HG03520 (cell line): ENCODE results near the gene STYXL1.
"Not testable (repeated sequence)": the region's sequence is repeated elsewhere in the genome, so short reads cannot be mapped to it uniquely, and the experiment has no call there.

ENCODE experiments used
- ATAC-seq: cut with Tn5 transposase; IDR thresholded peaks from one replicate; pipeline ENCODE4 v1.9.1; 2021; ENCODE audit warnings: mild to moderate bottlenecking, moderate library complexity; ENCODE audit not compliant: unreplicated experiment

Gene STYXL1

GRCh38 chr7:76047811-76048667, at the start of gene STYXL1, which contains the start of gene MDH2:
TSS of gene STYXL1 (minus strand) at chr7:76048000. CDS start at chr7:76030523, 17,477 bp downstream.
TSS of gene MDH2 (plus strand) at chr7:76048106. CDS start at chr7:76048161, 55 bp downstream.
- peak; percentile 87 for ATAC-seq

- ATAC-seq: no peak
These were observed 48.1 kb upstream of the STYXL1 start for GRCh38 chr7:76095908-76096307.

- ATAC-seq: not testable (repeated sequence)
These were observed 46.5 kb upstream of the STYXL1 start for GRCh38 chr7:76094326-76094725.

GRCh38 chr7:76093531-76093930, 45.7 kb upstream of the STYXL1 start:
- not testable (repeated sequence) for ATAC-seq

GRCh38 chr7:76091506-76091905, 43.7 kb upstream of the STYXL1 start:
- ATAC-seq: no peak

- no peak for ATAC-seq
These were observed 42.2 kb upstream of the STYXL1 start for GRCh38 chr7:76089865-76090475.

- not testable (repeated sequence) for ATAC-seq
These were observed 39.6 kb upstream of the STYXL1 start for GRCh38 chr7:76087362-76087791.

- ATAC-seq: no peak
These were observed 38.3 kb upstream of the STYXL1 start for GRCh38 chr7:76086070-76086469.

- ATAC-seq: not testable (repeated sequence)
These were observed 36.3 kb upstream of the STYXL1 start for GRCh38 chr7:76084115-76084514.

GRCh38 chr7:76080204-76080603, 32.4 kb upstream of the STYXL1 start:
- no peak for ATAC-seq

GRCh38 chr7:76077435-76077834, 29.6 kb upstream of the STYXL1 start:
- no peak for ATAC-seq

GRCh38 chr7:76076995-76077394, 29.2 kb upstream of the STYXL1 start:
- ATAC-seq: no peak

GRCh38 chr7:76074972-76075370, 27.2 kb upstream of the STYXL1 start:
- ATAC-seq: no peak

- ATAC-seq: no peak
These were observed 26.6 kb upstream of the STYXL1 start for GRCh38 chr7:76074306-76074971.

GRCh38 chr7:76073335-76073990, 25.7 kb upstream of the STYXL1 start:
- ATAC-seq: no peak

GRCh38 chr7:76072243-76073148, 24.7 kb upstream of the STYXL1 start:
- ATAC-seq: no peak

GRCh38 chr7:76071316-76072242, 23.8 kb upstream of the STYXL1 start:
- ATAC-seq: no peak

- no peak for ATAC-seq
These were observed 21.4 kb upstream of the STYXL1 start for GRCh38 chr7:76069238-76069638.
